Measurements from ENCODE around the gene JMJD7.

The JMJD7 gene

DNA sequence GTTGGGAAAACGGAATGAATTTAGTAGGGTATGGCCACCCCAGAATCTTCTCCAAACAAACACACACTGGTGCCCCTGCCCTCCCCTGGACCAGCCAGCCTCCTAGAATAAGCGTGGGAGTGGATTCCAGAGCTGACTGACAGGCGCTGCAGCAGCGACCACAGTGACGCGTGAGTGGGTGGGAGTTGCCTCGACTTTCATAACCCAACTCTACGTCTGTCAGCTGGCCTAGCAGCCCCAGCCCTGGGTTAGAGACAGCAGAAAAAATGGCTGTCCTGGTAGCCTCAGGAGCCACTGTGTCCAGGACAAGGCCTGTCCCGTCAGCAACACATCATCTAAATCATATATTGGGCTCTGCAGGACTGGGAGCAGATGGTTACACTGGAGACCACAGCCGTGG is 20.7 kb downstream of the JMJD7 start:
- no peak for DNase-seq

DNA sequence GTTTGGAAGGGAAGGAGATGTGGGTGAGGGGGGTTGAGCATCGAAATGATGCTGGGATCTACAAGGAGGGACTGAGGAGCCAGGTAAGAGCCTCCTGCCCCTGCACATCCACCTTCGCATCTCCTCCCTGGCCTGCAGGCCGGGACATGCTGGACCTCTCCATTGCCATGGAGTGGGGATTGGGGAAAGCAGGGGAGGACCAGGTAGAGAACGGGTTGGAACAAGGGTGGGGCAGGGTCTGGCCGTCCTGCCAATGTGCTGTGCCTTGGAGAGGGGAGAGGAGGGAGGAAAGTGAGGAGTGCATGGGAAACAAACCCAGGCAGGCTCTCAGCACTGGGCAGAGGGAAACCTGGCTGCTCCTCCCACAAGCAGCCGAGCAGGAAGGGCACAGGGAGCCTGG is 21.3 kb downstream of the JMJD7 start:
- no peak for DNase-seq

DNA sequence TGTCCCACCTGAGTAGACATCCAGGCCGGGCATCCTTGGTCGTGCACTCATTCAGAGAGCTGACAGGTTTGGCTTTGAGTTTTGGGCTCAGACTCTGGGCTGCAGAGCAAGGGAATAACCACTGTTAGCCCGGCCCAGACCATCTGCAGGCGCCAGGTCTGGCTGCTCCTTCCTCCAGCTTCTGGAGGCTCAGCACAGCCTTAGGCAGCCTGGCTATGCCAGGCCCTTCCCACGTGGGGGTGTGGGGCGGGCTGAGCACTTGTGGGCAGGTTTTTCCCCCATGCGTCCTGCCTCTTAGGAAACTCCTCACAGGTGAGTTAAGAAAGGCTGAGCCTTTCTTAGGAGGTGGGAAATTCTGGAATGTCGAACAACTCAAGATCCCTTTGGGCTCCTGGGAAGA is 22.0 kb downstream of the JMJD7 start:
- DNase-seq: no peak

DNA sequence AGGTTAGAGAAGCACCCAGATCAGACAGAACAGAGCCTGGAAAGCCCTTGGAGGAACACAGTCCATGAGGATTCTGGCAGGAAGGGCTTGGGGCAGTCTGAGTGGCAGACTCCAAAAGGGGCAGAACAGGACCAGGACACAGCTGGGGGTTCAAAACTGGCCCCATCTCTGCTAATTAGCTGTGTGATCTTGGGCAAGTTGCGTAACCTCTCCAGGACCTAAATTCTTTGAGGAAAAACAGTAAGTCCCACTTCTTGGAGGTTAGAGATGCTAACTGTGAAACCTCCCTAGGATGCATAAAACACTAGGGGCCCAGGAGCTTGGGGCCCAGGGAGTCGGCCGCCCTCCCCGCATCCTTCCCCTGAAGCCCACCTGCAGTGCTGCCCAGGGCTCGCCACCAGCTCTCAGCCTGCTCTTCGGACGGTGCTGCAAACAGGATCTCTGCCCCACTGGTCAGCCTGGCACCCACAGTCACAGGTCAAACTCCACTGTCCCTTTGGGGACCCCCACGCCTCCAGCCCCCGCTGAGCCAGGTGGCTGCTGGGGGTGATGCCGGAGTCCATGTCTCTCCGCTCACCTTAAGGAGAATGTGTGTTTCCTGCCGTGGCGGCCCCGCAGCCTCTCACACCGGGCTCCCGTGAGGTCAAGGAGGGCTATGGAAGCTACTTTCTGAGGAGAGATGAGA is 22.7 kb downstream of the JMJD7 start:
- DNase-seq: no peak

DNA sequence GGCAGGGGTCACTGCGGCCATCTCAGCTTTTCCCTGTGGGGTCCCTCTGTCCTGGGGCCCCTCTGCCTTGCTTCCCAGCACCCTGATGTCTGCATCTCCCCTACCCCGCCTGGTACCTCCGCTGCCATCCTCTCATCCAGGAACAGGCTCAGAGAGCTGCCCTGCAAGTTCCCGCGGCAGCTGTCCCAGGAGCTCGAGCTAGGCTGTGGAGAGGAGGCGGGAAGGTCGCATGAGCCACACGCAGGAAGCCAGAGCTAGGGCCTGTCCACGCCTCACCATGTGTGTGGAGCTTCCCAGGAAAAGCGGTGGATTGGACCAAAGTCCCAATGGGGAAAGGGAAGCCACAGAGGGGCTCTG is 23.3 kb downstream of the JMJD7 start:
- no peak for DNase-seq

DNA sequence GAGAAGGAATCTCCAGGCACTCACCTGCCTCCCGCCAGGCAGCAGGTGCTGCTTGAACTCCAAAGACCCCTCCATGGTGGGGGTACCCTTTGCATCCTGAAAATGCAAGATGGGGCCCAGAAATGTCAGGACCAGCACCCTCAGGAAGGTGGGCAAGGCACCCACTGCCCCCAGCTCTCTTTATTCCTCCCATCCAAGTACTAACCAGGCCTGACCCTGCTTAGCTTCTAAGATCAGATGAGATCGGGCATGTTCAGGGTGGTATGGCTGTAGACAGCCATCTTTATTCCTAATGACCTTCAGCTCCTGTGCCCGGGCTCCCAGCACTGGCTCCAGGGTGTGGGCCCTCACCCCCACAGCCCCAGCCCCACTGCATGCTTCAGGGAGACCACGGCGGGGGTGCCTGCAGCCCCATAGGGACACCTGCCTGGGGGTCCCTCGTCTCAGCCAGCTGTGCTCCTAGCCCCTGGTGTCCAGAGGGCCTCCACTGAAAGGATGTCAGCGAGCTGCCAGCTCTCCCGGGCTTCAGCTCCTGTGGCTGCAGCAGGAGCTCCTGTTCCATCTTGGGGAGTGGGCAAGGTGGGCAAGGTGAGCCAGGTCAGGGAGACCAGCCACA is 24.0 kb downstream of the JMJD7 start:
- DNase-seq: no peak

DNA sequence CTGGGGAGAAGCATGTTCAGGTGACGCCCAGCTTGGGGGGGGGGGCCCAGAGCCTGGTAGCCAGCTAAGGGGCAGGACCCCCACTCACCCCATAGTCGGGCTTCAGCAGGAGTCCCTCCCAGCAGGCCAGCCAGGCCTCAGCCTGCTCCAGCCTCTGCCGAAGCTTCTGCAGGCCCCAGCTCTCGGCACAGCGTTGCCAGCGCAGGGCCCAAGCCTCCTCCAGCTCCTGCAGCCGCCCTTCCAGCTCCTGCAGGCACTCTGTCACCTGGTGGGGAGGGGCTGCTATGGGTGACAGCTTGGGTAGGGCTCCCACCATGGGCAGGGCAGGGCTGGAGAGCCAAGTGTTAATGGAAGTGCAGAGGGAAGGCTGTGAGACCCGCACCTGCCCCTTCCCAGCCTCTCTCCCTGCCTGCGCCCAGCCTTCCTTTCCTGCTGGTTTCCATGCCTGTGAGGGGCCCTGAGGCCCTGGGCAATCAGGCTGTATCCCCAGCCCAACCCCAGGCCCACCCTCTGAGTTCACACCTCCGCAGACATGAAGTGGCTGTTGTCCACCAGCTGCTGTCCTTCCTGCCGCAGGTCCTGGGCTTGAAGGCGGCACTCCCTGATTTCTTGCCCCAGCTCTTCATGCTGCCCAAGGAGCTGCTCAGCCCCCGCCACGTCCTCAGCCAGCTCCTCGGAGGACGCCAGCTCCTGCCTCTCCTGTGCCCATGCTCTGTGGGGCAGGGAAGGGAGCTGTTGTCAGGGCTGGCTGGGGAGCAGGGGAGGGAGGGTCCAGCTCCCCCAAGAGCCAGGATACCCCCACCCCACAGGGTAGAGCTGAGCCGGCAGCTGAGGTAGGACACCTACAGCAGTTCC is 25.1 kb downstream of the JMJD7 start:
- no peak for DNase-seq

DNA sequence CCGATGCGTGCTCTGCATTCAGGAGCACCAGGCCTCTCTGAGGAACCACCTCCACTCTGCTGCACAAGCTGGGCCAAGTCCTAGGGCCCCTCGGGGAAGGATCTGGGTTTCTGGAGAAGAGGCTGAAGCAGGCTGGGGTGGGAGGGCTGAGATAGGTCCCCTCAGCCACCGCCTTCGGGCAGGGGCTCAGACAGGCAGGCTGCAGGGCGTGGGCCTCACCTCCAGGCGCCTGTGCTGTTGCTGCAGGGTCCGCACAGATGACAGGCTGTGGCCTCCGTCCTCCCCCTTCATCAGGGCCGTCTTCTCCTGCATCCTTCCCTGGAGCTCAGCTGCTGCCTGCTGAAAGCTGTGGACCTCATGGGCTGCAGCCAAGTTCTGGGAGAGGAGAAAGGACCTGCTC is 25.9 kb downstream of the JMJD7 start:
- DNase-seq: no peak

DNA sequence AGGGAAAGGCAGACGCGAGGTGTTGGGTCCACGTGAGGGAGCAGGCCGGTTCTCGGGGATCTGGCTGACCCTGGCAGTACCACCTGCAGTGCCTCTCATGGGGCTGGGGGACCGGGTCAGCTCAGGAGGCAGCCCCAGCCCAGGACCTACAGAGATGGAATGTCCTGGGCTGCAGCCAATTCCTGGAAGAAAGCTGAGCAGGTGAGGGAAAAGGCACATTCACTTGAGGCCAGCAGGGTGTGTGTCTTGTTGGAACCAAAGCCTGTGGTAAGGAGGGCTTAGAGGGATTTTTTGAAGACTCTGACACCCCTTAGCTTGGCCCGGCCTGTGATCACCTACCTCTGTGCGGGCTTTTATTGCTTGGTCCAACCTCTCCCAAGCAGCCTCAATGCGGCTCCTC is 26.6 kb downstream of the JMJD7 start:
- DNase-seq: no peak

DNA sequence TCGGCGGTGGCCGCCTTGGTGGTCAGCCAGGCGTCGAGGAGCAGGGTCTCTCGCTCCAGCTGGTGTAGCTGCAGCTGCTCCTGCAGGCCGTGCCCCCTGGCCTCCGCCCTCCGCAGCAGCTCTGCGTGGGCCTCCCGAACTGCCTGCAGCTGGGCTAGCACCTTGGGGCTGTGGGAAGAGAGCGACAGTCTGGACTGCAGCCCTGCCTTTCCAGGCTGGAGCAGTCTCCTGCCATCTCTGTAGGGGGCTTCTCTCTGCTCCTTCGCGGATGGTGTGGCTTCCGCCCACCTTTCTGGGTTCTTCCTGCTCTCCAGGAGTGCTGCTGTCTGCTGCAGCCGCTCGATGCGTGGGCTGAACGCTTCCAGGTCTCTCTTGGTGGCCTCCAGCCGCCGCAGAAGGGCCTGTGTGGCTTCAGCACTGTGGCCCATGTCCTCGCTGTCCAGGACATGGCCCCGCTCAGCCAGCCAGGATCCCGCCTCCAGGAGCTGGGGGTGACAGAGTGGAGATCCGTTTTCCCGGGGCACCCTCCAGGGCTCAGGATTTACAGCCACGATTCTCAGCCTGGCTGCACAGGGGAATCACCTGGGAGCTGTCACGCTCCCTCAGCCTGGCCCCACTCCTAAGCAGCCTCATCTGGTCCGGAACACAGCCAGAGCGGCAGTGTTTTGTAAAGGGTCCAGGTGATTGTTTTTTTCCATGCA is 27.5 kb downstream of the JMJD7 start:
- DNase-seq: no peak

DNA sequence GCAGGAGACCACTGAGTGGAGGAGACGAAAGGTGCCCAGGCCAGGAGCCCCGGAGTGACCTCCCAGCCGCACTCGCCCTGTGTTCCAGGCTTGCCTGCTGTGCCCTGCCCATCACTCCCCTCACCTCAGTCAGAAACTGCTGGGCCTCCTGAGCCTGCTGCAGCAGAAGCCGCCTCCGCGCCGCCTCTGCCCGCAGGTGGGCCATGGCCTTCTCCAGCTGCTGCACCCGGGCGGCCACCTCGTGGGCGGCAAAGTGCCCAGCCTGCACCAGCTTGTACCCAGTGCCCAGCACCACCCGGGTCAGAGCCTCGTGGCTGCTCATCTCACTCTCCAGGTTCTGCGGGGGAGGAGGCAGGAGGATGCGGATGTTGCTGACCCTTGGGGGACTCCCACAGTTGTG is 28.4 kb downstream of the JMJD7 start:
- no peak for DNase-seq

DNA sequence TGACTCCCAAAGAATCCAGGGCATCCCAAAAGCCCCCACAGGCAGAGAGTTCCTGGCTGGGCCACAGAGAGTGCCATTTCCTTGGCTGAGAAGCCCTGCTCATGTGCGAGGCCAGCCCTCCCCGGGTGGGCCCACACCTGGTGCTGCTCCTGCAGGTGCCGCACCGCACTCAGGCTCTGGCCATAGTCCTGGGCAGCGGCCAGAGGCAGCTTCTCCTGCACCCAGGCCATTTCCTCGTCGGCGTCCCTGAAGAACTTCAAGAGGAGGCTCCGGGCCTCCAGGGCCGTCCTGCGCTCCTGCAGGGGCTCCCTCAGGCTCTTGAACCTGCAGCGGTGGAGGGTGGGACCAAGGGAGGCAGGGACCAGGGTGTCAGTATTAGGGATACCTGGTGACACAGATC is 28.8 kb downstream of the JMJD7 start:
- no peak for DNase-seq

DNA sequence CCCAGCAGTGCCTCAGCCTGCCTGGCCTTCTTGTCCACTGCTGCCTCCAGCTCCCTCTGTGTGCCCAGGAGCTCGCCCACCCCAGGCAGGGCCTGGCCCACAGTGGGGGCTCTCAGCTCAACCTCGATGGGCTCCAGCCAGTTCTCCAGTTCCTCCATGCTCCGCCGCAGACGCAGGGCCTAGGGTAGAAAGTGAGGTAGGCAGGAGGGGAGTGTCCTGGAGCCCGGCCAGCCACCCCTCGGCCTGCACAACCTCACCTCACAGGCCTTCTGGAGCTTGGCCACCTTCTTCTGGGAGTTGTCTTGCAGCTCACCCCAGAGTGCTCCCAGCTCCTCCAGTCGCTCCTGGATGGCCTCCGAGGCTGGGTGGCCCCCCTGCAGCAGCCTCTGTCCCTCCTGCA is 29.4 kb downstream of the JMJD7 start:
- DNase-seq: no peak

DNA sequence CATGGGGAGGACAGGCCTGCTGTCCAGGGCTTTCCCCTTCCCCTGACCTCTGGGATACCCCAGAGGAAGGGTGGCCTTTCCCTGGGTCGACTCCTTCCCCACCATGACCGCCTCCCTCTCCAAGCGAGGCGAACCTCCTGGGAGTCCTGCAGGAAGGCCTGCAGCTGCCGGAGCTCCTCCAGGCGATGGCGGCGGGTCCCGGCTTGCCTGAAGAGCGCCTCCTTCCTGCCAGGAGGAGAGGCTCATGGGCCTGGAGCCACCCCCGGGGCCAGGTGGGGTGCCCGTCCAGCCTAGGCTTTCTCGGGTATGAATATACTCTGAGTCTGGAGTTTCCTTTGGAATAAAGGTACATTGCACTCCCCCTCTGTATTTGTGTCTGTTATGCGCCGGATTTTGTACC is 30.9 kb downstream of the JMJD7 start:
- no peak for DNase-seq

DNA sequence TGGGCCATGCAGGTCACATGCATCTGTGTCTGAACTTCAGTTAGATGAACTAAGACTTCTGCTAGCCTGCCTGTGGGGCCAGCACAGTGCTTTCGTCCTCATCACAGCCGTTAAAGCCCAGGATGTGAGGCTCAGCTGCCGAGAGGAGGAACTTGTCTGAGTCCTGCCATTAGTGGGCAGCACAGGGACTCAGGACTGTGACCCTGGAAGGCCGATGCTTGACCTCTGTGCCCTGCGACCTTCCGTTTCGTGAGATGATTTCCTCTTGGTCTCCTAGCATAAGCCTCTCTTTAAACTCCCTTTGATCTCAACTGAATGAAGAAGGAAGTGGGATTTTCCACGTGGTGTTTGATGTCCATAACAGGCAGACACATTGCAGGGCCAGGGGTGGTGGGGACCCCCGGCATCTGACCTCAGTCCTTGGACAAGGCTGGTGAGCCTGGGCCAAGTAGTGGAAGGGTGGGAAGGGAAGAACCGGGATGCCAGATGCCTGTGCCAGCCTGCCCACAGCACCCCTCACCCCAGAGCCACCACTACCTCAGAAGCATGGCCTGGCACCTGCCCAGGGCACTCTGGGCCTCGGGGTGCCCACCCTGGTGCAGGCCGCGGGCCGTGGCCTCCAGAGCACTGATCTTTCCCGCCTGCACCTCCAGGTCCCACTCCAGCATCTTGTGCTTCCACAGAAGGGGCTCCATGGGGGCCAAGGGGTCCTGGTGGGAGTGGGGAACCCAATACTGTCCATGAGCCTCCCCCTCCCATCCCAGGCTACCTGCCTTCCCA is 32.3 kb downstream of the JMJD7 start:
- DNase-seq: no peak

DNA sequence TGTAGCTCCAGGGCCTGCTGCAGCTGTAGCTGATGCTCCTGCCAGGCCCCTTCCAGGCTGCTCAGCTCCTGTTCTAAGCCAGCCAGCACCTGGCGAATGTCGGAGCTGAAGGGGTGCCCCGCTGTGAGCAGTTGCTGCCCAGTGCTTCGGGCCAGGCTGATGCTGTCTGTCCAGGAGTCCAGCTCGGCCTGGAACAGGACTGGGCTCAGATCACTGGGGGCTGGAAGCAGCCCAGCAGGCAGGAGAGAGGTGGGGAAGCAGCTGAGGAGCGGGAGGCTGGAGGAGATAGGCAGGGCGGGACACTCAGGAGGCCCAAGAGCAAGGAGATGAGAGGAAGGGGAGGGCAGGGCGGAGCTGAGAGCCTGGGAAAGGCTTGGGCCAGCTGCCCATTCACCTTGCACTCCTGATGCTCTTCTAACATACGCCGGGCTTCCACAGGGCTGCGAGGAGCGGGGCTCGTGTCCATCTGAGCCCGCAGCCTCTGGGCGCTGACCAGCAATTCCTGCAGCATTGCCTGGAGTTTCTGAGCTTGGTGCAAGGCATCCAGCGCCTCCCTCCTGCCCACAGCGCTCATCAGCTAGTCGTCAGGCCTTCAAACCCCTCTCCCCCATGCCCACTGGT is 34.0 kb downstream of the JMJD7 start:
- DNase-seq: no peak

DNA sequence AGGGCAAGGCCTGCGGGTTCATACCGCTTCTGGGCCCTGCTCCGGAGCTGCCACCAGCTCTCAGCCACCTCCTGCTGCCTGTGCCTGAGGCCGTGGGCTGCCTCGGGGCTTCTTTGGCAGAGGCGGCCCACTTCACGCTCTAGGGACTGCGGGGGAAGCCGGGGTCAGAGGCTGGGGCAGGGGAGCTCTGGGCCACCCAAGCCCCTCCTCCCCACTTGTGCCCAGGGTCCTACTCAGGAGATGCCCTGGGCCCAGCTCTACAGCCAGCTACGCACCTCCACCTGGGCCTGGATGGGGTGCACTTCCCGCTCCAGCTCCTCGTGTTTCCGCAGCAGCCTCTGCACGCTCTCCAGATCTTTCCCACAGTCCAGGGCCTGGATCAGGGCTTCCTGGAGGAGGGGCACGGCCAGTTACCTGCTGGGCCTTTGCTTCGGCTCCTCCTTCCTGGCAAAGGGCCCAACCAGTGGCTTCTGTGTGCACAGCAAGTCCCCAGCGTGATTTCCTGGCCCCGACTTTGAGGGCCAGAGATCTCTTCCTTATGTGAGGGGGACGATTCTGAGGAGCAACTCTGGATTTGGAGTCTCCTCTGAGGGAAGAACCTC is 34.7 kb downstream of the JMJD7 start:
- DNase-seq: no peak

DNA sequence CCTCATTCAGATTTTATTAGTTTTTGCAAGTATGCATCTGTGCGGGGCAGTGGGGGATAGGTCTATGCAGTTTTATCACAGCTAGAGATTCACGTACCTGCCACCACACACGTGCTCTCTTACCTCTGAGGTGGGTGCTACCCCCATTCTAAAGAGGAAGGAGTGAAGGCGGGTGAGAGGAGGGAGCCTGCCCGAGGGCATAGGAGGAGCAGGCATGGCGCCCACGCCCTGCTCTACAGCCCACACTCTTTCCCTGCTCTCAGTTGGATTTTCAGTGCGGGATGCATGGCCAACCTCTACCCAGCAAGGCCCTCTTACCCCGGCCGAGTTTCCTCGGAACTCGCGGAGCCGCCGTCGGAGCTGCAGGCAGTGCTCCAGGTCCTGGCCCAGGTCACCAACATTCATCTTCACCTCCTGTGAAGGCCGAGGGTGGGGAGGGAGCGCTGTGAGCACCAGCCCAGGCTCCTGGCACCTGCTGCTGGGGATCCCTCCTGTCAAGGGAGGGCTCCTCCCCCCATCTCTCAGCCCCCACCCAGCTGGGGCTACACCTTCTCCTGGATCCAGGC is 37.7 kb downstream of the JMJD7 start:
- DNase-seq: no peak

DNA sequence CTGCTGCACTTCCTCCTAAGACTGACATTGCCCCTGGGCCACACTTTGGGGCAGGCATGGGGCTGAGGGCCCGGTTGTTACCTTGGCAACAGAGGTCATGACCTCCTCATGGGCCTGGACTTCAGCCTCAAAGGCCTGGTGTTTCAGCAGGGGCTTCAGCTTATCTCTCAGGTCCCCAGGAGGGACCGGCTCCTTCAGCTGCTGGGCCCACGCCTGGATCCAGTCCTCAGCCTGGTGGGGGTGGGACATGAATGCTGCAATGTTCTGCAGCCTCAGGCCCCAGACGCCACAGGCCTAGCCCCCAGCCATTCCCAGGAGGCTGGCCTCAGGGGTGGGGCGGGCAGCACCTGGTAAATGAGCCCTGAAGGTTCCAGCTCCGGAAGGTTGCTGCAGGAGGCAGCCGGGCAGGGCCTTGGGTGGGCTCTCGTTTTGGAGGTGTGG is 38.4 kb downstream of the JMJD7 start:
- no peak for DNase-seq

DNA sequence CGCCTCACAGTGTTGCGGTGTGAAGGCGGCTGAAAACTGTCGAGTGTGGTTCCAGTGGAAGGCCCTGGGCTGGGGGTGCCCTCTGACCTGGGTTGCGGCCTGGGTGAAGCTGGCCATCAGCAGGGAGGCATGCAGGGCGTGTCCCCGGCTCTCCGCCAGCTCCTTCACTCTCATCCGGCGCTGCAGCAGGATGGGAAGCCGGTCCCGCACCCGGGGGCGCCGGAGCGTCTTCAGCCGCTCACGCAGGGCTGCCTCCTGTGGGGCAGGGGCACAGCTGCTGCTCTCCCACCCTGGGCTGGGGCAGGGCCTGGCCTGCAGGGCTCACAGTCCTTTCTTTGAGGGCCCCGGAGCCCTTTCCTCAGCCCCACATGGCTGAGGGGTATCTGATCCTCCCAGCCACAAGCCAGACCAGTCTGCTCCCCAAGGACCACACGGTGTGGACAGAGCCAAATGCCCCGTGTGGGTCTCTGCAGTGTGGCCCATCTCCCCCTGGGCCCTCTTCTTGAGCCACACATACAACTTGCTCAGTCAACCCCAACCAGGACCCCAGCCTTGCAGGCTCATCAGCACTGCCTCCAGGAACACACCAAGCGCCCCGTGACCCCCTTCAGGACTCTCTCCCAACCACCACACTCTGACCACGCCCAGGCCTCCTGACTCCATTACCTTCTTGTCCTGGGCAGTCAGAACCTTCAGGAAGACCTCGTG is 39.1 kb downstream of the JMJD7 start:
- DNase-seq: no peak

DNA sequence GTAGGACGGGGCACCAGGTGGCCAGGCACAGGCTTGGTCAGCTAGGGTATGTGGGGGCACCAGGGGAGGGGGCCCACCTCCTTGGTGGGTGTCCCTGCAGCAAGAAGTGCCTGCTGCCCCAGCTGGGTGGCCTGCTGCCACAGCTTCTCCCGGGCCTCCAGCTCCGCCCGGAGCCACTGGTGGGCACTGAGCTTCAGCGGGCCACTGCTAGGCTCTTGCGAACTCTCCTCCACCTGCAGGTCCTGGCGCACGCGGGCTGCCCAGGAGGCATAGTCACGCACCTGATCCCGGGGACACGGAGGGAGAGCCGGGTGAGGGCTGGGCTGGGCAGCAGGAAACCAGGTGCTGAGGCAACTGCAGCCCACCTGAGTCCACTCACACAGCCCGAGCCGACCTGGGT is 40.4 kb downstream of the JMJD7 start:
- DNase-seq: no peak

All from activated CD4-positive, alpha-beta T cell treated with anti-CD3 and anti-CD28 coated beads, Interleukin-2, Interleukin-6, amounts not matched to agents 100 ng/mL and 50 ng/mL, durations not matched to agents 16 hours and 8 hours (primary cell).